ES-I3 (cell line): ENCODE data around the gene NECAP2.
"Not testable (repeated sequence)": the region's sequence is repeated elsewhere in the genome, so short reads cannot be mapped to it uniquely, and the experiment has no call there.

Source experiments
- H3K36me3 ChIP-seq: 2 replicates; pipeline ENCODE4 v1.6.1; 2013; ENCODE audit warnings: mild to moderate bottlenecking, low read length, control low read depth, moderate library complexity; ENCODE audit not compliant: insufficient read depth
- H3K4me1 ChIP-seq: 2 replicates; pipeline ENCODE4 v1.6.1; 2013; ENCODE audit warnings: mild to moderate bottlenecking, control low read depth, low read length; ENCODE audit not compliant: insufficient read depth
- H3K9ac ChIP-seq: 2 replicates; pipeline ENCODE4 v1.6.1; 2013; ENCODE audit warnings: low read depth, mild to moderate bottlenecking, low read length, moderate library complexity
- H3K9me3 ChIP-seq: 2 replicates; pipeline ENCODE4 v1.6.1; 2013; ENCODE audit warnings: mild to moderate bottlenecking, low read length, moderate library complexity; ENCODE audit not compliant: control insufficient read depth, insufficient read depth

The NECAP2 gene

GRCh38 chr1:16441282-16441665 is 750 bp downstream of the NECAP2 start:
- Histone ChIP-seq H3K9ac (peak overlapping the region; percentile 98), H3K36me3 (no peaks in the 10 kb centered on the region), H3K4me1 (no peaks in the 10 kb centered on the region), H3K9me3 (no peaks in the 10 kb centered on the region)

- no peaks in the 10 kb centered on the region for H3K4me1 ChIP-seq
- no peaks in the 10 kb centered on the region for H3K9me3 ChIP-seq
- H3K9ac ChIP-seq: no peak overlapping the region
- no peaks in the 10 kb centered on the region for H3K36me3 ChIP-seq
These were observed 1.7 kb downstream of the NECAP2 start for GRCh38 chr1:16442265-16442664.

GRCh38 chr1:16442941-16443340 is 2.4 kb downstream of the NECAP2 start:
- H3K9ac ChIP-seq: no peak overlapping the region

GRCh38 chr1:16443975-16444770 is 3.6 kb downstream of the NECAP2 start:
- no peak overlapping the region for H3K9ac ChIP-seq
- no peaks in the 10 kb centered on the region for H3K36me3 ChIP-seq
- H3K9me3 ChIP-seq: no peaks in the 10 kb centered on the region
- no peaks in the 10 kb centered on the region for H3K4me1 ChIP-seq

More at GRCh38 chr1:16442941-16443340, 2.4 kb downstream of the NECAP2 start:
- Histone ChIP-seq H3K36me3 (no peaks in the 10 kb centered on the region), H3K9me3 (no peaks in the 10 kb centered on the region), H3K4me1 (no peaks in the 10 kb centered on the region)

GRCh38 chr1:16445052-16445451 is 4.5 kb downstream of the NECAP2 start:
- Histone ChIP-seq H3K4me1 (no peaks in the 10 kb centered on the region), H3K9me3 (no peaks in the 10 kb centered on the region), H3K9ac (no peak overlapping the region), H3K36me3 (no peaks in the 10 kb centered on the region; the same call in 1 of the 2 replicates)

GRCh38 chr1:16446116-16446515 is 5.6 kb downstream of the NECAP2 start:
- Histone ChIP-seq H3K9ac (no peak overlapping the region), H3K36me3 (no peaks in the 10 kb centered on the region; the same call in none of the 2 replicates), H3K9me3 (no peaks in the 10 kb centered on the region), H3K4me1 (no peaks in the 10 kb centered on the region)

- no peaks in the 10 kb centered on the region; the same call in none of the 2 replicates for H3K36me3 ChIP-seq
- no peaks in the 10 kb centered on the region for H3K4me1 ChIP-seq
- no peak overlapping the region for H3K9ac ChIP-seq
- no peaks in the 10 kb centered on the region for H3K9me3 ChIP-seq
These were observed 7.1 kb downstream of the NECAP2 start for GRCh38 chr1:16447641-16448040.

- Histone ChIP-seq H3K9ac (no peak overlapping the region), H3K4me1 (no peaks in the 10 kb centered on the region), H3K36me3 (no peaks in the 10 kb centered on the region; the same call in none of the 2 replicates), H3K9me3 (no peaks in the 10 kb centered on the region)
These were observed 8.5 kb downstream of the NECAP2 start for GRCh38 chr1:16449065-16449464.

GRCh38 chr1:16449666-16450065 is 9.1 kb downstream of the NECAP2 start:
- Histone ChIP-seq H3K9ac (no peak overlapping the region), H3K4me1 (no peaks in the 10 kb centered on the region), H3K36me3 (no peaks in the 10 kb centered on the region; the same call in none of the 2 replicates), H3K9me3 (no peaks in the 10 kb centered on the region)

- no peak overlapping the region for H3K9ac ChIP-seq
- H3K4me1 ChIP-seq: no peaks in the 10 kb centered on the region
- H3K36me3 ChIP-seq: no peaks in the 10 kb centered on the region; the same call in none of the 2 replicates
- no peaks in the 10 kb centered on the region for H3K9me3 ChIP-seq
These were observed 10.4 kb downstream of the NECAP2 start for GRCh38 chr1:16450863-16451481.

GRCh38 chr1:16451841-16452528 is 11.5 kb downstream of the NECAP2 start:
- no peaks in the 10 kb centered on the region for H3K4me1 ChIP-seq
- no peak overlapping the region for H3K9ac ChIP-seq
- H3K9me3 ChIP-seq: no peaks in the 10 kb centered on the region
- H3K36me3 ChIP-seq: peaks cover 4% of the 10 kb centered on the region

GRCh38 chr1:16454909-16455308 is 14.4 kb downstream of the NECAP2 start:
- not testable (repeated sequence) for H3K4me1 ChIP-seq, H3K9me3 ChIP-seq, H3K9ac ChIP-seq
- H3K36me3 ChIP-seq: peaks cover 15% of the 10 kb centered on the region

- H3K9ac ChIP-seq, H3K9me3 ChIP-seq, H3K4me1 ChIP-seq: not testable (repeated sequence)
- peaks cover 15% of the 10 kb centered on the region for H3K36me3 ChIP-seq
These were observed 15.6 kb downstream of the NECAP2 start for GRCh38 chr1:16456151-16456550.

GRCh38 chr1:16458831-16459230 is 18.3 kb downstream of the NECAP2 start:
- Histone ChIP-seq H3K36me3 (peaks cover 15% of the 10 kb centered on the region), H3K9me3 (no peaks in the 10 kb centered on the region), H3K9ac (no peak overlapping the region), H3K4me1 (no peaks in the 10 kb centered on the region)
